WTC11 (cell line): ENCODE data around the gene AQP2. TPM values are rescaled to one million over a fixed set of nuclear protein-coding genes. Genes with fewer than 3 reads are reported as not detected.

Experiments
- ATAC-seq: fragments of 200-7000 bp; cut with Tn5 transposase; 2 replicates; pipeline ENCODE4 v1.10.0; 2021; ENCODE audit warnings: mild to moderate bottlenecking, moderate library complexity
- CTCF ChIA-PET: fragments of 300-600 bp; sonication (Branson Sonifier 250); formaldehyde crosslinking; loops from one replicate; lab custom pipeline; 2021; ENCODE audit warnings: antibody characterized with exemption; lab: Charles Lee
- POLR2A ChIA-PET: fragments of 350-600 bp; sonication (Branson Sonifier 250); formaldehyde crosslinking; loops from one replicate; lab custom pipeline; 2021; ENCODE audit warnings: antibody characterized with exemption; lab: Charles Lee
- DNase-seq: peaks from one replicate; pipeline ENCODE4 v3.0.0; 2021; ENCODE audit warnings: low spot score
- H3K27ac Mint-ChIP-seq: 2 replicates; pipeline ENCODE4 v1.8.0; 2021; ENCODE audit warnings: mixed read lengths
- H3K27me3 Mint-ChIP-seq: 2 replicates; pipeline ENCODE4 v1.8.0; 2021; ENCODE audit warnings: low read depth, mild to moderate bottlenecking, moderate library complexity, mixed read lengths
- H3K36me3 Mint-ChIP-seq: 2 replicates; pipeline ENCODE4 v1.8.0; 2021; ENCODE audit warnings: mixed read lengths
- H3K4me1 Mint-ChIP-seq: 2 replicates; pipeline ENCODE4 v1.8.0; 2022; ENCODE audit warnings: mixed read lengths
- H3K4me3 Mint-ChIP-seq: 2 replicates; pipeline ENCODE4 v1.8.0; 2021; ENCODE audit warnings: mild to moderate bottlenecking, moderate library complexity, mixed read lengths
- H3K9me3 Mint-ChIP-seq: 2 replicates; pipeline ENCODE4 v1.8.0; 2021; ENCODE audit warnings: mixed read lengths
- ATF3 ChIP-seq: sonication (generic); formaldehyde crosslinking; conservative IDR thresholded peaks from 2 replicates; pipeline ENCODE4 v1.8.1; 2022; ENCODE audit warnings: mild to moderate bottlenecking, missing genetic modification reagents
- EMX1 ChIP-seq: fragments of 250-450 bp; sonication (Bioruptor Pico); IDR thresholded peaks from 2 replicates; pipeline ENCODE4 v1.8.0; 2021; ENCODE audit warnings: mild to moderate bottlenecking
- FOXP4 ChIP-seq: sonication (generic); formaldehyde crosslinking; IDR thresholded peaks from 2 replicates; pipeline ENCODE4 v1.8.0; 2022; ENCODE audit warnings: mild to moderate bottlenecking, missing genetic modification reagents
- GABPB1 ChIP-seq: sonication (generic); formaldehyde crosslinking; IDR thresholded peaks from 2 replicates; pipeline ENCODE4 v1.8.1; 2023; ENCODE audit warnings: mild to moderate bottlenecking, missing genetic modification reagents
- HMGA2 ChIP-seq: fragments of 250-450 bp; sonication (Bioruptor Pico); IDR thresholded peaks from 2 replicates; pipeline ENCODE4 v1.4.0; 2021; ENCODE audit warnings: mild to moderate bottlenecking, moderate library complexity
- HMGXB4 ChIP-seq: sonication (generic); formaldehyde crosslinking; IDR thresholded peaks from 2 replicates; pipeline ENCODE4 v1.8.1; 2023; ENCODE audit warnings: mild to moderate bottlenecking, moderate library complexity, missing genetic modification reagents
- IRF2 ChIP-seq: sonication (generic); formaldehyde crosslinking; IDR thresholded peaks from 2 replicates; pipeline ENCODE4 v1.8.0; 2022; ENCODE audit warnings: low read depth, missing genetic modification reagents, borderline replicate concordance
- JUN ChIP-seq: sonication (generic); formaldehyde crosslinking; IDR thresholded peaks from 2 replicates; pipeline ENCODE4 v1.8.0; 2023; ENCODE audit warnings: mild to moderate bottlenecking, missing genetic modification reagents
- MXD4 ChIP-seq: fragments of 250-450 bp; sonication (Bioruptor Pico); IDR thresholded peaks from 2 replicates; pipeline ENCODE4 v1.8.0; 2021; ENCODE audit warnings: mild to moderate bottlenecking, moderate library complexity, borderline replicate concordance
- NFE2L1 ChIP-seq: sonication (generic); formaldehyde crosslinking; IDR thresholded peaks from 2 replicates; pipeline ENCODE4 v1.8.1; 2023; ENCODE audit warnings: missing genetic modification reagents
- PRDM15 ChIP-seq: sonication (generic); formaldehyde crosslinking; IDR thresholded peaks from 2 replicates; pipeline ENCODE4 v1.8.0; 2022; ENCODE audit warnings: missing genetic modification reagents
- SMAD4 ChIP-seq: sonication (generic); formaldehyde crosslinking; IDR thresholded peaks from 2 replicates; pipeline ENCODE4 v1.8.0; 2022; ENCODE audit warnings: mild to moderate bottlenecking, missing genetic modification reagents
- USF1 ChIP-seq: sonication (generic); formaldehyde crosslinking; IDR thresholded peaks from 2 replicates; pipeline ENCODE4 v1.8.0; 2022; ENCODE audit warnings: mild to moderate bottlenecking, missing genetic modification reagents
- USF2 ChIP-seq: sonication (generic); formaldehyde crosslinking; IDR thresholded peaks from 2 replicates; pipeline ENCODE4 v1.8.1; 2023; ENCODE audit warnings: mild to moderate bottlenecking, missing genetic modification reagents, moderate library complexity
- ZBTB43 ChIP-seq: sonication (generic); formaldehyde crosslinking; IDR thresholded peaks from 2 replicates; pipeline ENCODE4 v1.8.1; 2023; ENCODE audit warnings: mild to moderate bottlenecking, missing genetic modification reagents
- ZNF121 ChIP-seq: sonication (generic); formaldehyde crosslinking; IDR thresholded peaks from 2 replicates; pipeline ENCODE4 v1.8.0; 2023; ENCODE audit warnings: missing genetic modification reagents
- ZNF232 ChIP-seq: sonication (generic); formaldehyde crosslinking; IDR thresholded peaks from 2 replicates; pipeline ENCODE4 v1.8.0; 2022; ENCODE audit warnings: mild to moderate bottlenecking, missing genetic modification reagents
- ZNF416 ChIP-seq: fragments of 250-450 bp; sonication (Bioruptor Pico); IDR thresholded peaks from 2 replicates; pipeline ENCODE4 v1.9.0; 2021; ENCODE audit warnings: mild to moderate bottlenecking, inconsistent platforms
- ZNF532 ChIP-seq: fragments of 250-450 bp; sonication (Bioruptor Pico); IDR thresholded peaks from 2 replicates; pipeline ENCODE4 v1.9.0; 2021; ENCODE audit warnings: mild to moderate bottlenecking, borderline replicate concordance
- ZSCAN18 ChIP-seq: fragments of 250-450 bp; sonication (Bioruptor Pico); IDR thresholded peaks from 2 replicates; pipeline ENCODE4 v2.1.2; 2022; ENCODE audit warnings: mild to moderate bottlenecking, moderate library complexity
- total RNA-seq: library from RNA; stranded (reverse); gene quantifications from 3 replicates; pipeline ENCODE4 v1.2.3, GENCODE V29; 2021

The AQP2 gene
- total RNA-seq, 1 experiment from 2014 or later, result not detected

GRCh38 chr12:49945394-49946080 is 5.0 kb upstream of the AQP2 start:
- DNase-seq (peak; percentile 90), ATAC-seq (peak; percentile 95)
- Mint-ChIP-seq H3K4me3 (peak overlapping the region; percentile 61), H3K9me3 (no peaks in the 10 kb centered on the region), H3K4me1 (peaks cover 40% of the 10 kb centered on the region), H3K27ac (0 out of 2 replicates have a peak overlapping the region, but pooled peaks have one; percentile 18), H3K27me3 (peaks cover 9% of the 10 kb centered on the region; the same call in 1 of the 2 replicates), H3K36me3 (no peaks in the 10 kb centered on the region)
- ChIA-PET CTCF (interaction anchor here (0.5 to 8.2 kb wide), 68 partner anchors 9 to 1178 kb away, joined by 3 to 168 read pairs (median 6); partner anchors contain the start of genes AQP5, AQP6, BCDIN3D and CERS5), POLR2A (interaction anchor here (0.7 to 1.3 kb wide), 3 partner anchors 12 to 204 kb away, joined by 3 to 4 read pairs (median 4); partner anchors contain the start of genes NCKAP5L and TMBIM6)
- TF ChIP-seq ZSCAN18 (CRISPR knock-in tag) (no peak), SMAD4 (no peak), USF1 (CRISPR knock-in tag) (no peak), ZBTB43 (CRISPR knock-in tag) (no peak), ZNF416 (CRISPR knock-in tag) (no peak), GABPB1 (CRISPR knock-in tag) (0 out of 2 replicates have a peak, but pooled peaks have one; percentile 19), IRF2 (CRISPR knock-in tag) (no peak), HMGA2 (CRISPR knock-in tag) (no peak), HMGXB4 (CRISPR knock-in tag) (no peak), ZNF532 (CRISPR knock-in tag) (0 out of 2 replicates have a peak, but pooled peaks have one; percentile 20), NFE2L1 (CRISPR knock-in tag) (peak; percentile 31; the same call in 1 of the 2 replicates), FOXP4 (CRISPR knock-in tag) (no peak), PRDM15 (0 out of 2 replicates have a peak, but pooled peaks have one; percentile 44), USF2 (CRISPR knock-in tag) (no peak), EMX1 (CRISPR knock-in tag) (no peak), ATF3 (no peak), ZNF232 (CRISPR knock-in tag) (no peak), MXD4 (CRISPR knock-in tag) (no peak), ZNF121 (CRISPR knock-in tag) (peak; percentile 28; the same call in 1 of the 2 replicates), JUN (CRISPR knock-in tag) (no peak)
